Colon (tissue), 2 donors: ENCODE data around the gene CUBN.

Experiments used
- FAIRE-seq: peaks from 2 replicates; lab custom pipeline; 2012; peaks lifted over from hg19 to GRCh38; lab: Jason Lieb, UNC
- donor health status: control.
- donor health status: control.

The CUBN gene

GRCh38 chr10:17106991-17107390, 22.6 kb downstream of the CUBN start:
- FAIRE-seq, result no peak

GRCh38 chr10:17101910-17102266, 27.7 kb downstream of the CUBN start:
- no peak for FAIRE-seq

- no peak for FAIRE-seq
These were observed 28.2 kb downstream of the CUBN start for GRCh38 chr10:17101257-17101909.

- no peak for FAIRE-seq
These were observed 29.0 kb downstream of the CUBN start for GRCh38 chr10:17100586-17100985.

GRCh38 chr10:17098012-17098411, 31.6 kb downstream of the CUBN start:
- no peak for FAIRE-seq

- FAIRE-seq, result no peak
These were observed 34.8 kb downstream of the CUBN start for GRCh38 chr10:17094844-17095243.

GRCh38 chr10:17092986-17093803, 36.4 kb downstream of the CUBN start:
- FAIRE-seq, result no peak

GRCh38 chr10:17092216-17092944, 37.2 kb downstream of the CUBN start:
- FAIRE-seq, result no peak

- no peak for FAIRE-seq
These were observed 41.3 kb downstream of the CUBN start for GRCh38 chr10:17088118-17088806.

GRCh38 chr10:17086865-17087367, 42.7 kb downstream of the CUBN start:
- no peak for FAIRE-seq

- no peak for FAIRE-seq
These were observed 44.4 kb downstream of the CUBN start for GRCh38 chr10:17085011-17085725.

- FAIRE-seq, result no peak
These were observed 45.4 kb downstream of the CUBN start for GRCh38 chr10:17084258-17084657.

GRCh38 chr10:17081431-17081830, 48.2 kb downstream of the CUBN start:
- FAIRE-seq, result no peak

GRCh38 chr10:17077890-17078289, 51.7 kb downstream of the CUBN start:
- no peak for FAIRE-seq

GRCh38 chr10:17077346-17077781, 52.2 kb downstream of the CUBN start:
- no peak for FAIRE-seq

GRCh38 chr10:17076626-17077345, 52.8 kb downstream of the CUBN start:
- no peak for FAIRE-seq

GRCh38 chr10:17075533-17076359, 53.9 kb downstream of the CUBN start:
- no peak for FAIRE-seq

- no peak for FAIRE-seq
These were observed 55.1 kb downstream of the CUBN start for GRCh38 chr10:17074541-17074847.

- no peak for FAIRE-seq
These were observed 55.7 kb downstream of the CUBN start for GRCh38 chr10:17073725-17074540.
